A673 (cell line): ENCODE results near the gene P2RX1.

Source experiments
- EZH2 ChIP-seq: fragments of 200-600 bp; sonication (generic); IDR thresholded peaks from 2 replicates; pipeline ENCODE4 v1.6.1; 2017; ENCODE audit warnings: borderline replicate concordance, low read depth, mild to moderate bottlenecking, mixed read lengths, antibody characterized with exemption, low read length; ENCODE audit not compliant: poor library complexity, severe bottlenecking
- TF ChIP-seq, protein P1 (sequence below): fragments of 300-800, 200-600 bp; sonication (generic); conservative IDR thresholded peaks from 2 replicates; pipeline ENCODE4 v1.5.1; 2017; ENCODE audit warnings: low read depth, mild to moderate bottlenecking, antibody characterized with exemption, low read length, moderate library complexity, mixed read lengths

DNA sequence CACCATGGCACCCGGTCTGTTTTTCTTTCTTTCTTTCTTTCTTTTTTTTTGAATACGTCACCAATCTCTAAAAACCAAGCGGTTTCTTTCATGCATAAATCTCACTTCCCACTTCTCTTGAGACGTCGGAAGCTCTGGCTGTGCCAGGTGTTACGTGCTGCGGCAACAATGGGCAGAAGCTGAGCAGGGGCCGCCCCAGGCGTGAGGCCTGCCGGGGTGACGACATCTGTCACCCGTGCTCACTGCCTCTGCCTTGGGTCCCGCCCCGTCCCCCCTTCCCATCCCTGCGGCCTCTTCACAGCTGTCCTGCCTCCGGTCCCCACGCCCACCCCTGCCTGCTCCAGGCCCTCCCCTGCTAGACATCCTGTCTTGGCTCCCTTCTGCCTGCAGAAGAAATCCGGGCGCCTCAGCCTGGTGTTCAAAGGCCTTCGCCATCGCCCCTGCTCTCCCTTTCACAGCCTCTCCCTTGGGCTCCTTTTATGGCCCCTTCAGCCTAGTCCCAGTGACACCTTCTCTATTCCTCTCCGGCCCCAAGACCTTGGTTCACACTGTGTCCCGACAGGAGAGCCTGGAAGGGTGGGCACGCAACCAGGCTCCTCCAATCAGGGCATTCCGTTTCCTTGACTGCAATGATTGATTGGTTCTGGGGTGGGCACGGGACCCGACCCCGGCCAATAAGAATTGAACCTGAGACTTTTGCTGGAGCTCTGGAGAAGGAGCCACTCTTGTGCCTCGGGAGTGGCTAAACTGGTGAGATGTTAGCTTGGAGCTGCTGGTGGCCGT is 4.8 kb downstream of the P2RX1 start:
- TF ChIP-seq, protein P1, sequence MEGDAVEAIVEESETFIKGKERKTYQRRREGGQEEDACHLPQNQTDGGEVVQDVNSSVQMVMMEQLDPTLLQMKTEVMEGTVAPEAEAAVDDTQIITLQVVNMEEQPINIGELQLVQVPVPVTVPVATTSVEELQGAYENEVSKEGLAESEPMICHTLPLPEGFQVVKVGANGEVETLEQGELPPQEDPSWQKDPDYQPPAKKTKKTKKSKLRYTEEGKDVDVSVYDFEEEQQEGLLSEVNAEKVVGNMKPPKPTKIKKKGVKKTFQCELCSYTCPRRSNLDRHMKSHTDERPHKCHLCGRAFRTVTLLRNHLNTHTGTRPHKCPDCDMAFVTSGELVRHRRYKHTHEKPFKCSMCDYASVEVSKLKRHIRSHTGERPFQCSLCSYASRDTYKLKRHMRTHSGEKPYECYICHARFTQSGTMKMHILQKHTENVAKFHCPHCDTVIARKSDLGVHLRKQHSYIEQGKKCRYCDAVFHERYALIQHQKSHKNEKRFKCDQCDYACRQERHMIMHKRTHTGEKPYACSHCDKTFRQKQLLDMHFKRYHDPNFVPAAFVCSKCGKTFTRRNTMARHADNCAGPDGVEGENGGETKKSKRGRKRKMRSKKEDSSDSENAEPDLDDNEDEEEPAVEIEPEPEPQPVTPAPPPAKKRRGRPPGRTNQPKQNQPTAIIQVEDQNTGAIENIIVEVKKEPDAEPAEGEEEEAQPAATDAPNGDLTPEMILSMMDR: no peak
- TF ChIP-seq EZH2: no peak
